M059J (cell line): ENCODE measurements around the gene FGGY. TPM values are rescaled to one million over a fixed set of nuclear protein-coding genes. Genes with fewer than 3 reads are reported as not detected.
"Not testable (repeated sequence)": the region's sequence is repeated elsewhere in the genome, so short reads cannot be mapped to it uniquely, and the experiment has no call there.

Experiments used
- DNase-seq: peaks from one replicate; pipeline ENCODE4 v3.0.0-alpha.2; 2012; ENCODE audit warnings: low read depth
- total RNA-seq: library from RNA; depleted of rRNA; stranded (reverse); fragments of >200 nt; shearing (Covaris generic); gene quantifications from 2 replicates; pipeline ENCODE4 v1.2.3, GENCODE V29; 2014

FGGY gene
- total RNA-seq, 1 experiment from 2014 or later, result 5.4 TPM

DNA sequence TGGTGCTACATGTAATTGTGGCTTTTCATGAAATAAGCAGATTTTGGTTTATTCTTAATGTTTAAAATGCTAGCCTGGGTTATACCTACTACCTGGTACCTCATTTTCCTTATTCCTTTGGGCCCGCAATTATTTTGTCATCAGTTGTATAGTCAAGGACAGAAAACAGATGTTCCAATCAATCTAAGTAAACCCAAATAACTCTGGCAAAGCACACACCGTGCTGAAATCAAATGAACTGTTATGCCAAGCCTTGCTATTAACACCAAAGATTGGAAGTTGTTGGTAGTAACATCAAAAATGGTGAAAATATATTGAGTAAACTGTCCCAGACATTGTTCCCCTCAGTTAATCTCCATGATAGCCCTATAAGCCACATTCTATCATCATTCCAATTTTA lies 248.9 kb downstream of the FGGY start:
- DNase-seq, result no peak

DNA sequence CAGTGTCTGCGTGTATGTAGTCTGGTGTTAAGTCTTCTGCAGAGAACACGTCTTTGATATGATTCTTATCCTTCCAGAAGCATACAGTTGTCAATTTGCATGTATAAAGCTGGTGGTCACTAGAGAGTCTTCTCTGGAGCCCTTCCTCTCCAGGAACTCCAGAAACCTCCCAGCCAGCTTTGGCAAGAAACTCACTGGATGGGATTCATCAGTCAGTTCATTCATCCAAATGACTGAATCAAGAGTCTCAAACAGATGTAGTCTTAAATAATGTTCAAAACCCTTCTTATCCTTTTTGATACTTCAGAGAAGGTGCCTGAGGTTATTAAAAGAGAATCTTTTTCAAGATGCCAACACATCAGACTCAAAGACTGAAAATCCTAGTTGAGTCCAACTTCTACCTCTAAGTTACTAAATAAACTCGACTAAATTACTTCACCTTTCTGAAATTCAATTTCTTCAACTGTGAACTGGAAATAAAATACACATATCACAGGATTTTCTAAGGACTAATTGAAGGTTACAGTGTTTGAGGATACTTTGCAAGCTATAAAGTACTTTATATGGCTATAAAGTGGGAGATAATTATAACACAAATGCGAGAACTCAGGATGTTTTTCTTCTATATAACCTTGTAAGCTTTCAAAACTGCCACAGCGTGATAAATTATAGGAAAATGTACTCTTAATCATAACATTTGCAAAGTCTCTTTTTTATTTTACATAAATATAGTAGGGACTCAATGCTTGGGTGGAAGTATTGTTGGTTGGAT lies 252.4 kb downstream of the FGGY start:
- DNase-seq, result no peak

DNA sequence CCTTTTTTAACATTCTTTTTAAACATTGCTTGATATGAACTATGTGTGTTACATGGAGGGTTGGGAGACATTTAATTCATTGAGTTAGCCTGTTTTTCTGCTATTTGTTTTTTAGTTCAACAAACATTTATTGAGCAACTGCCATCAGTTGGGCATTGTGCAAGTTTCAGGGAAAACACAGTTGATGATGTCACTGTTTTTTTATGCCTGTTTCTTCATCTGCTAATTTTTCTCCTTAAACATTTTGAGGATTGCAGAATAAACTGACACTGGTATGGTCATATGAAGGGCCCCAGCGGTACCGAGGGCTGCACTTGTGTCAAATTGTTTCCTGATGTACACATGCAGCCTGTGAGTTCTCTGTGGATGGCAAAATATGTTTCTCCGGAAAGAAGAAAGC lies 253.0 kb downstream of the FGGY start:
- no peak for DNase-seq

DNA sequence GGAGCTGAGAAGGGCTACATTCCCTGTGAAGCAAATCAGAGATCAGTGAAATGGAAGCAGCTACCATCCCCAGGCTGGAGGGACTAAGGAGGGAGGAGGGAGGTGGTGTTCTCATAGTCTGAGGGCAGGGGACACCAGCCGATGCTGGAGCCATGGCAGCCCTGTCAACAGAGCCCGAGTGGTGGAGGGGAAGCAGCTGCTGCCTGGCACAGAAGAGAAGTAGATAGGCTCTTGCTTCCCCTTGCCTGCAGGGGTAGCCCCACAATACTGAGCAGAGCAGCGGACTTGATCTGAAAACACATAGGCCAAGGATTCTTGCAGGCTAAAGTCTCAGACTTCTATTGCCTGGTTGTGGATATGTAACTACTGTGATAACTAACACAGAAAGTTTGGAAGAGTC lies 255.1 kb downstream of the FGGY start:
- DNase-seq, result no peak

DNA sequence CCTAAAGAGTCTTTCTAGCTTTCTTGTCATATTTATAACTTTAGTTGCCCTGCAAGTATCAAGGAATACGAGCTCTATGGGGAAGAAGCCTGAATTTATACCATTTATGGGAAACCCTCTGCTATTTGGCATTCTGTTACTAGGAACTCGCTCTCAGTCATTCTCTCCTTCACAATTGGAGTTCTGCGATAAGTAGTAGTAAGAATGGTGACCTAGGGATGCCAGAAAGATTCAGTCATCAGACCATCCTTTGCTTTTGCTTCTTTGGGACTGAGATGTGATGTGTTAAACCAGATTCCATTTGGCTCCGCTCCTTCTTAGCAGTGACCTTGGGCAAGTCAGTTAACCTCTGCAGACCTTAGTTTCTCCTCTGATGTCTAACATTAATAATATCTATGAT lies 256.5 kb downstream of the FGGY start:
- no peak for DNase-seq

DNA sequence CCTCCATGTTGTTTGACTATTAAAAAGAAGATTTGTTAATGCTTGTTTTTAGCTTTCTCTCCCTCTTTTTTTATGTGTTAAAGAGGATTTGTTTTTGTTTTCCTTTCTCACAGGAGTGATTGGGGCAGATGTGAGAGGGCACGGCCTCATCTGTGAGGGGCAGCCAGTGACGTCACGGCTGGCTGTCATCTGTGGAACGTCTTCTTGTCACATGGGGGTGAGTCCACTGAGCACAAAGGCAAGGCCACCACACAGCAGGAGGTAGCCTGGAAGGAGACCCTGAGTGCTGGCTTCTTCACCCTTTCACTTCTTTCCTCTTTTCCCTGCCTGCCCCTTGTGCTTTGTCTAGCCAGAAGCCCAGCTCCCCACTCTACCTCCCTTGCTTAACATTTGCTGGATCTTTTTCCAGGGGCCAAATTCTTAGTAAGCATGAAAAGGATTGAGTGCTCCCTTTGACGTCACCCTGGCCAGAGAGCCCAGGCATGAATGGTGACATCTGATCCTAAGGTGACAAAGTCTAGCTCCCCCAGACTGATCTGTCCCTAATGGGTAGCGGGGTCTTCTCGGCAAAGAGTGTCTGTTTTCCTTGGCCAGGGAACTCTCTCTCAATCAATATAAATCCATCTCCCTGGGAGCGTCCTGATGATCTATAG lies 257.2 kb downstream of the FGGY start:
- no peak for DNase-seq

DNA sequence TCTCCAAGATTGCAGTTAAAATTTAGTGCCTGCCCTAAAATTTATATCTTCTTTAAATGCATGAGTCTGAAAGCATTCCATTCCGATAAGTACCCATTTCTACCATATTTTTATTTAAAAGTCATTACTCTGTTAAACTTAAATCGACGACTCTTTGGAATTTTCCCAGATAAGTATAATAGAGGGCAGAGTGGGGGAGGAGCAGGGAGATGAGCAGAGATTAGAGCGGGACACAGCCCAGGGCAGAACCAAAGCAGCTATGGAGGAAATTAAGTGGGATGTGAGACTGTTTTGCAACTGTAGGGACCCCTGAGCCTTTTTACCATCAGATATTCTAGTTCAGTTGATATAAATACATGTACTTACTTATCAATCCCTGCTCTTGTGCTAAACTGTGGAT lies 257.9 kb downstream of the FGGY start:
- no peak for DNase-seq

DNA sequence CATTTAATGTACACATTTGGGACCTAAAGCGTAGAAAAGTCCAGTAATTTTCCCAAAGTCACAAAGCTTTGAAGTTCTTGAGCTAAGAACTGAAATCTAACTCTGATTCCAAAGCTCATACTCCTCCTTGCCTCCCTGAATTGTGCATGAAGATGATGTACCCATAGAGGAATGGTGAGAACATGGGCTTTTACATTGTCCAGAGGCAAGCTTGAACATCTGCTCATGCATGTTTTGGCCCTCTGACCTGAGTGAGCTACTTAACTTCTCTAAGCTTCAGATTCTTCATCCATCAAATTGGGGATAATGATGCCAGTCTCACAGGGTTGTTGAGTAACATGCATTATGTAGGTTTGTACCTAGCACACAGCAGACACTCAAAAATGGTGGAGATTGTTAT lies 259.5 kb downstream of the FGGY start:
- no peak for DNase-seq

DNA sequence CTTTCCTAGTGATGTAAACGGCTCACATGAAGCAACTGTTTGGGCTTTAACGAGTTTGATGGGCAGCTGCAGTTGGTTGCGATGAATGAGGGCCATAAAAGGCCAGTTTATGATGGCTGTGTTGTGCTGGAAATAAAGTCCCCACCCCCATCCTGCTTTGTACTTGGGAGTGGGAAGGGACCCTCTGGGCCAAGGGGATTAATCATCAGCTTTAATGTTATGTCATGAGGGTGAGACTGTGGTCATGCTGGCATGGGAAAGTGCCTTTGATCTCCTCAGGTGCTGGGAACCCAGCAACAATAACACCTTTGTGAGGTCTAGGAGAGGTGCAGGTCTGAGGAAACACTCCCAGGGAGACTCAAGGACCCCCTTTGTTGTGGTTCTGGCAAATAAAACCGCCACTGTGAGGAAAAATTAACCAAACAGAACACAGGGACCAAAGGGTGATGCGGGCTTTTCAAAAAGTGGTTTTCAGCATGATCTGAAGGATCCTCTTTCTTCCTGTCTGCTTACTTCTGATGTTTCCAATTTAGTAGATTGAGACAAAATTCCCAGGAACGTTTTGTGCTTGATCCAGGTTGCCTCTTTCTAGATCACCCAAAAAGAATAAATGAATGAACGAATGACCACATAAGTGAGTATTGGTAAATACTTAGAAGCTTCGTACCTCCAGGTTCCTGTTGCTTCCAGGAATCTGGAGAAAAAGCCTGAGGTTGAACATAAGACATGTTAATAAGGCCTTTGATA lies 260.1 kb downstream of the FGGY start:
- no peak for DNase-seq

DNA sequence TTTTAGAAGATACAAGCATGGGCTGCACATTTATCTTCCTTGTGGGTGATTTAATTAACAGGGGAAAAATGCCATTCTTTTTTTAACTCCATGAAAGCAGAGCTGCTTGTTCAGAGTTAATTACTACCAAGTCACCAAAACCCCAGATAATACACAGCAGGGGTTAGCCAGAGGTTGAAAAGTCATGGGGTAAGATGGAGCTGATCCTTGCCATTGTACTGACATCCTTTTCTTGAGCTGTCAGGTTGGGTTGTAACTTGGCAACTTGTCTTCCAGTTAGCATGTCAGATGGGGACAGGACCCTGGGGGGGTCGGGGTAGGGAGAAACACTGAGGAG lies 260.6 kb downstream of the FGGY start:
- no peak for DNase-seq

DNA sequence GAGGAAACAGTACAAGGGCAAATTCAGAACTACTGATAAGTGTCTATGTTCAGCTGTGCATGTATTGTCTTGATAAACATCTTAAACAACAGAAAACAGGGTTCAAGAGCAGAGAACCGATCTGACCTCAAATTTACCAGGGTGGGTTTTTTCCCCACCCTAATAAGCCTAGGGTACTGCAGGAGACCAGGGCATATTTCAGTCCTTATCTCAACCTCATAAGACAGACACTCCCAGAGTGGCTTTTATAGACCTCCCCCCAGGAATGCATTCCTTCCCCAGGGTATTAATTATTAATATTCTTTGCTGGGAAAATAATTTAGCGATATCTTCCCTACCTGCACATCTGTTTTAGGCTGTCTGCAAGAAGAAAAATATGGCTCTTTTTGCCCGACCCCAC lies 261.7 kb downstream of the FGGY start:
- DNase-seq, result not testable (repeated sequence)

DNA sequence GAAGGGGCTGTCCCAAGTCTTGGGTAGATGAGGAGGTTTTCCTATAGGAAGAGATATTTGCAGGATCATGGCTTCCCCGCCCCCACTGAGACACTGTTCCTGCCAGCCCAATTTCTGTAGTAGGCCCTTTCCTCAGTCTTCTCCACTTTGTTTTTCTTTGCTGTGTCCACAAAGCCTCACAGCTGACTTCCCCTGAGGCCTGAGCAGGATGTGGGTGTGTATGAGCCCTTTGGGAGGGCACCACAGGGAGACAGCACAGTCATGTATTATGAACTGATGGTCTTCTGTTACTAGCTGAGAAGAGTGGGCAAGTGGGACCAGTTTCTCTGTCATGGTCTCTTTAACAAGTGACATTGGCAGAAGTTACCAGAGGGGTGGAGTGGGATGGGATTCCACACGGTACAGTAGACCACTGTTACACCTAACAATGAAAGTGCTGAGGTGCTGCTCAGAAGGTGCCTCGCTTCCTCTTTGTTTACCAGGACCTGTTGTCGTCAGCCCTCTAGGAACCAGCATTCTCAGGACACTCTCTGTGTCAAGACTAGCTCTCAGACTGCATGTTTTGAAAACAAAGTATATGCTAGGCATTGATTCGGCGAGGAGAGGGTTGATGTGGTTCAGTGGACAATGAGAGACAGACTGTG lies 264.0 kb downstream of the FGGY start:
- no peak for DNase-seq

DNA sequence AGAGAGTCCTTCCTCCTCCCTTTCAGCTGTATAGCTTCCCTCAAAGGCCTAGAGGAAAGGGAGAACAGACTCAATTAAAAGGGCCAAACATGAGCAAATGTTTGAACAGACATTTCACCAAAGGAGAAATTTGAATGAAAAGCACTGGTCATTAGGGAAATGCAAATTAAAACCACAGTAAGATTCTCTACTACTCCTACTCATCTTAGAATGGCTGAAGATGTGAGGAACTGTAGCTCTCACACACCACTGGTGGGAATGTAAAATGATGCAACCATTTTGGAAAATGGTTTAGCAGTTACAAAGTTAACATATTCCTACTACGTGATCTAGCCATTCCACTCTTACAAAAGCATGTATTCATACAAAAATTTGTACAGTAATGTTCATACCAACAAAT lies 264.9 kb downstream of the FGGY start:
- no peak for DNase-seq

DNA sequence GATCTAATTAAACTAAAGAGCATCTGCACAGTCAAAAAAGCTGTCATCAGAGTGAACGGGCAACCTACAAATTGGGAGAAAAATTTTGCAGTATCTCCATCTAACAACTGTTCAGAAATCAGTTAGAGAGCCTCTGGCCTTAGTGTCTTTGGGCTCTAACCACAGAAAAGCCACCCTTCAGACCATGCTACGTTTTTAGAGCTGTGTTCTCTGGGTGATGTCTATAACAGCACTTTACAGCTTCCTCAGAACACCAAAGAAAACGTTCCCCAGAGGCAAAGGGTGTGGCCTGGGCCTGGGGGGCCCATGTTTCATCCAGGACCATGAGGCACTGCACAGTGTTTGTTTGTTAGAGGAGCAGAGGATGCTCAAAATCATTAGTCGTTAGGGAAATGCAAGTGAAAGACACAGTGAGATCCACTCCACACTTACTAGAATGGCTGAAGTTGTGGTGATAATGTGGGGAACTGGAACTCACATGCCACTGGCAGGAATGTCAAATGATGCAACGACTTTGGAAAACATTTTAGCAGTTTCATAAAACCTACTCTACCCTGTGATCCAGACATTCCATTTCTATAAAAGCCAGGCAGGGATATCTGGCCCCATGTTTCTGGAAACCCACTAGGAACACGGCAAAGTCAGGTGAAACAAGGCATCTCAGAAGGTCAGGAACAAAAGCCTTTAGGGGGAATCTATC lies 267.4 kb downstream of the FGGY start:
- DNase-seq, result no peak

DNA sequence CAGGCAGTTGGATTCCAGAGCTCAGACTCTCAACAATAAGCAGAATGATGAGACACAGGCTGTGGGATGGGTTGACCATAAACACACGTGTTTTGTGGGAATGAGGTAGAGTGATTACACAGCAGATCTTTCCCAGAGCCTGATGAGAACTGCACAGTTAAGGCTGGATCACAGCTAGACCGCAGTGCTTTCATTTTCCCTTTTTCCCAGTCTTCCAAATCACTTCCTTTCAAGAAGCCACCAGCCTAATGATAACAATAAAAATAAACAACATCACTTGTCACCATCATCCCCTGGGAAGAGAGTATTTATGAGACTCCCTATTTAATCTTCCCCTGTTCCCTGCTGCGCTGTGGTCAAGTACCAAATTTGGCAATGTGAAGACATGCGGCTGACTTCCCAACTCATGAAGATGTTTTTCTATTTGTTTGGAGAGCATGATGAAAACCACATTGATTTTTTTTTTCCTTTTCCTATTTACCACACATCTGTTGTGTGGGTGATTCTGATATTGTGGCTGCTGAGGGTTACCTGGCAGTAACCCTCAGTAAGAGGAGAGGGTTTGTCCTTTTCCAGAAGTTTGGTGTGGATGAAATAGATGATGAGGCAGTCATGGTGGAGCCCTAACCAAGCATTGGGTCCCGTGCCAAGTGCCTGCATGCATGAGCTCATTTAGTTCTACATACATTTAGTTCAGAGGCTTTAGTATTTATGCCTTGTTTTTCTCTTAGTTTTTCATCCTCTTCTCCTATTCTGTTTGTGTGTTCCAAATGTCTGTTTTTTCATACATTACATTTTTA lies 268.9 kb downstream of the FGGY start:
- DNase-seq, result peak; percentile 75

DNA sequence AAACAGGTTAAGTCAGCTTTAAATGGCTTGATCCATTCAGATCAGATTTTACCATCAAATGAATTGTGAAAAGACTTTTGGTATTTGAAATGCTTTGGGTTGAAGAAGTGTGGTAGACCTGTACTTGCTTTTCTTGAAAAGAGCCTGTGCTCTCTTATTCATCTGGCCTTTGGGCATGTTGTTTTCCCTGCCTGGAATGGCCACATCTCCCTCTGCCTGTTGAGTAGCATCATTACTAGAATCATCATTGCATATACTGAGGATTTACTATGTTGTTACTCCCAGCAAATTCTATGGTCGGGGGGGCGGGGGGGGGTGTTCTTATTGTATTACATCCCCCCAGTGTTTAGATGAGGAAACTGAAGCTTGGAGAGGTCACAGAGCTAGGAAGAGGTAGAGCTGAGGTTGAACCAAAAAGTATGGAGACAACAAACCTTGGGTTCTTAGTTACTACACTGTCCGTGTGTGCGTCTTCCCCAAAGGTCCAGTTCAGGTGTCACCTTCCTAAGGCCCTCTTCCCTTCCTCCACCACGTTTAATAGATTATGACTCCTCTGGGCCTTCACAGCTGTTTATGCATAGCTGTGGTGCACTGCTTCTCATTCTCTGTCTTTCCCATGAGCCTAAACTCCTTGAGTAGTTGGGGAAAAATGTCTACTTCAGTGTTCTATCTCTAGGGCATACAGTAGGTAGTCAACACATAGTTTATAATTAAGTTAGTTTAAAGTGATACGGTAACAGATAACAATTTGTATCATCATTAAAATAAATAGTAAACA lies 271.5 kb downstream of the FGGY start:
- peak; percentile 36 for DNase-seq

DNA sequence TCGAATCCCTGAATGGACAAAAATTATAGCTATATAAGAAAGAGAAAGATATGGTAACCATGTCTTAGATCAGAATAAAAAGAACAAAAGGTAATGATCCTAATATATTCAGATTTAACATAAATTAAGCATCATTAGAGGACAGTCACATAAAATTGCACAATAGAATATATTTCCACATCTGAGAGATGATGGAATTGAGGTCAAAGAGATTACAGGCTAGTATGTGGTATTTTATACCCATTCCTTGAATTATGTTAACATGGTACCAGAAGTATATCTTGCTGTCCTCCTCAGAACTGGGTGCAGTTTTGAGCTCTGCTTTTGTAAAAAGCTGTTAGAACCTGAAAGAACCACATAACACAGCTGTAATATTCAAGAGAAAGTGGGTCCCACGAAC lies 272.3 kb downstream of the FGGY start:
- no peak for DNase-seq

DNA sequence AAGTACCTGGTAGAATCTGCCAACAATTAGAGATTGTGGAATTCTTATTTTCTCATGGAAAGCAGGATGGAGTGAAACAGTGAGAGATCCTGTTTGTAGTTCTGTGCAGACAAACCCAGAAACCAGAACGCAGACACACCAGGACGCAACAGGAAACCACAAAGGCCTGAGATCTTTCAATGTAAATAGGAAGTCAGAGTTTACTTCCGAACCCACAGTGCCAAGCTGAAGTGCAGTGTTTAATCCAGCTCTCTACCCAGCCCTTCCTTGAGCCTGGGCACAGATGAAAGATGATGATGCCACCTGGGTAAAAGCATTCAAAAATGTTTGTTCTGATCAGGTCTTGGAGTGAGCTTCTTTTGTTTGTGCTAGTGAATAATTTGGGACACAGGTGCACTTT lies 273.6 kb downstream of the FGGY start:
- DNase-seq, result peak; percentile 49

DNA sequence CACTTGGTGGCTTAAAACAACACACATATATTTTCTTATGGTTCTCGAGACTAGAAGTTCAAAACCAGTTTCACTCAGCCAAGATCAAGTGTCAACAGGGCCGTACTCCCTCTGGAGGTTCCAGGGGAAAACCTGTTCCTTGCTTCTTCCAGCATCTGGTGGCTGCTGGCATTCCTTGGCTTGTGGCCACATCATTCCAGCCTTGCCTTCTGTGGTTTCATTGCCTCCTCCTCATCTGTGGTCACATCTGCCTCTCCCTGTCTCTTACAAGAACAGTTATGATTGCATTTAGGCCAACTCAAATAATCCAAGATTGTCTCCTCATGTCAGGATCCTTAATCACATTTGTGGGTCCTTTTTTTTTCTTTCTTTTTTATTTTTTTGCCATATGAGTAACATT lies 277.2 kb downstream of the FGGY start:
- peak; percentile 71 for DNase-seq

DNA sequence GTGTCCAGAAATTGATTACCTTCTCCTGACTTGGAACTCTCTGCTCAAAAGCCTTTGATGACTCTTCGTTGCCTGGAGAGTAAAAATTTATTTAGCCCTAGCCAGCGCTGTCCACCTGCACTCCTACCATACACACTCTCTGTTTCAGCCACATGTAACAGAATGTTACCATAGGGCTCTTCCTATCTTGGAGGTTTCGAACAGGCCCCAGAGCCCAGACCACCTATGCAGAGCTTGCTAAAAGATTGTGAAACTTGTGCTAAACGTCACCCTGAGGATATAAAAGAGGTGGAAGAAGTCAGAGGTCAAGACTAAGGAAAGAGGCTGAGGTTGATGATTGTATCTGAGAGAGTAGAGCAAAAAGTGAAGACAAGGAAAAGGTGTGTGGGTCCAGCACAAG lies 280.9 kb downstream of the FGGY start:
- DNase-seq, result no peak
